OCI-LY1 (cell line): ENCODE results near the gene HPX.

Experiments
- CTCF ChIP-seq: fragments of 200-600 bp; sonication (generic), shearing (Covaris generic); IDR thresholded peaks from 2 replicates; pipeline ENCODE4 v1.5.1; 2017; ENCODE audit warnings: mild to moderate bottlenecking, antibody characterized with exemption, low read length, moderate library complexity, mixed read lengths
- EZH2 ChIP-seq: fragments of 200-600 bp; sonication (generic), shearing (Covaris generic); IDR thresholded peaks from 2 replicates; pipeline ENCODE4 v1.8.0; 2017; ENCODE audit warnings: borderline replicate concordance, mixed run types, mild to moderate bottlenecking, antibody characterized with exemption, low read length, moderate library complexity, mixed read lengths

GRCh38 chr11:6403539-6403938, 37.2 kb downstream of the HPX start:
- TF ChIP-seq CTCF (no peak), EZH2 (no peak)
